H1 (cell line): Measurements from ENCODE around the gene LCLAT1. TPM values are rescaled to one million over a fixed set of nuclear protein-coding genes. Genes with fewer than 3 reads are reported as not detected.

ENCODE experiments used
- CTCF ChIA-PET: fragments of 300-600 bp; sonication (Branson Sonifier 250); formaldehyde crosslinking; loops from one replicate; lab custom pipeline; 2021; ENCODE audit not compliant: partially characterized antibody; lab: Charles Lee
- POLR2A ChIA-PET: fragments of 300-600 bp; sonication (Branson Sonifier 250); formaldehyde crosslinking; loops from one replicate; lab custom pipeline; 2021; ENCODE audit warnings: inconsistent platforms; ENCODE audit not compliant: partially characterized antibody; lab: Charles Lee
- DNase-seq, 2 experiments: peaks; one replicate each; pipeline versions ENCODE4 v3.0.0 to v3.0.0-alpha.2; 2010 to 2022; ENCODE audit warnings: low spot score in 2 of 2, low read depth in 1 of 2, mixed read lengths in 1 of 2
- FAIRE-seq: peaks from 2 replicates; lab custom pipeline; 2011; peaks lifted over from hg19 to GRCh38; lab: Jason Lieb, UNC
- H2AFZ ChIP-seq: 2 replicates; pipeline ENCODE4 v1.8.1; 2012; ENCODE audit warnings: low read length, inconsistent platforms
- H2AK5ac ChIP-seq: 2 replicates; pipeline ENCODE4 v1.6.1; 2013; ENCODE audit warnings: low read depth, low read length
- H2BK120ac ChIP-seq: replicated peaks from 2 replicates; pipeline ENCODE3; 2013; ENCODE audit warnings: low read depth, low read length, inconsistent platforms
- H2BK12ac ChIP-seq: 2 replicates; pipeline ENCODE4 v1.6.1; 2013; ENCODE audit warnings: low read depth, low read length
- H2BK15ac ChIP-seq: 2 replicates; pipeline ENCODE4 v1.6.1; 2013; ENCODE audit warnings: low read length
- H2BK20ac ChIP-seq: 2 replicates; pipeline ENCODE4 v1.6.1; 2013; ENCODE audit warnings: low read length
- H2BK5ac ChIP-seq: 2 replicates; pipeline ENCODE4 v1.6.1; 2013; ENCODE audit warnings: low read depth, low read length
- H3K14ac ChIP-seq: 2 replicates; pipeline ENCODE4 v1.6.1; 2013; ENCODE audit warnings: inconsistent platforms; ENCODE audit not compliant: insufficient read length
- H3K18ac ChIP-seq: 2 replicates; pipeline ENCODE4 v1.6.1; 2013; ENCODE audit warnings: low read length; ENCODE audit errors: extremely low read depth
- H3K23ac ChIP-seq: 2 replicates; pipeline ENCODE4 v1.6.1; 2013; ENCODE audit warnings: inconsistent platforms; ENCODE audit not compliant: insufficient read length
- H3K23me2 ChIP-seq: 2 replicates; pipeline ENCODE4 v1.6.1; 2013; ENCODE audit warnings: low read depth, low read length
- H3K27ac ChIP-seq: 2 replicates; pipeline ENCODE4 v1.6.1; 2011; ENCODE audit warnings: low read depth, low read length, inconsistent platforms
- H3K27me3 ChIP-seq, 4 experiments: replicated peaks in 1 of 4; 1 replicate in 1 of 4; 2 replicates in 3 of 4; pipeline versions ENCODE4 v1.6.1 to v1.8.1; 2011 to 2013; ENCODE audit warnings: low read length in 3 of 4, mild to moderate bottlenecking in 3 of 4, inconsistent platforms in 2 of 4, mixed read lengths in 2 of 4, moderate library complexity in 1 of 4; ENCODE audit not compliant: control insufficient read depth in 3 of 4, insufficient read depth in 3 of 4; ENCODE audit errors: extremely low read depth in 1 of 4
- H3K36me3 ChIP-seq, 4 experiments: 2 replicates each; pipeline versions ENCODE4 v1.6.1 to v1.8.1; 2011 to 2013; ENCODE audit warnings: mild to moderate bottlenecking in 4 of 4, low read length in 3 of 4, moderate library complexity in 2 of 4, control low read depth in 1 of 4, inconsistent platforms in 1 of 4; ENCODE audit not compliant: insufficient read depth in 4 of 4, control insufficient read depth in 2 of 4
- H3K4ac ChIP-seq: replicated peaks from 2 replicates; pipeline ENCODE3; 2013; ENCODE audit warnings: low read length, low read depth, mixed read lengths, inconsistent platforms; ENCODE audit not compliant: insufficient read length
- H3K4me1 ChIP-seq, 4 experiments: replicated peaks in 1 of 4; 1 replicate in 1 of 4; 2 replicates in 3 of 4; pipeline versions ENCODE4 v1.6.1 to v1.8.1; 2011 to 2013; ENCODE audit warnings: low read length in 3 of 4, inconsistent platforms in 2 of 4, mixed read lengths in 1 of 4; ENCODE audit not compliant: insufficient read depth in 4 of 4, control insufficient read depth in 3 of 4
- H3K4me2 ChIP-seq, 2 experiments: 2 replicates each; pipeline versions ENCODE4 v1.6.1 to v1.8.1; 2011 to 2013; ENCODE audit warnings: low read depth in 2 of 2, low read length in 2 of 2, control low read depth in 1 of 2, inconsistent platforms in 1 of 2, mild to moderate bottlenecking in 1 of 2; ENCODE audit not compliant: insufficient read depth in 1 of 2
- H3K4me3 ChIP-seq, 4 experiments: fragments of 200-600, 300-600 bp in 1 of 4; sonication (generic), shearing (Covaris generic), sonication (Bioruptor Twin) in 1 of 4; 2 replicates each; pipeline versions ENCODE4 v1.5.1 to v1.8.1; 2011 to 2016; ENCODE audit warnings: low read length in 4 of 4, low read depth in 3 of 4, control low read depth in 2 of 4, inconsistent platforms in 2 of 4, mild to moderate bottlenecking in 2 of 4, mixed read lengths in 1 of 4, moderate library complexity in 1 of 4; ENCODE audit not compliant: insufficient read depth in 2 of 4; ENCODE audit errors: extremely low read depth in 1 of 4
- H3K56ac ChIP-seq: replicated peaks from 2 replicates; pipeline ENCODE3; 2013; ENCODE audit warnings: low read depth, mild to moderate bottlenecking, mixed read lengths, low read length, inconsistent platforms; ENCODE audit not compliant: insufficient read length
- H3K79me1 ChIP-seq: 2 replicates; pipeline ENCODE4 v1.6.1; 2013; ENCODE audit warnings: low read depth, low read length, control low read depth
- H3K79me2 ChIP-seq, 2 experiments: 2 replicates each; pipeline versions ENCODE4 v1.6.1 to v1.8.1; 2012 to 2013; ENCODE audit warnings: low read length in 2 of 2, mild to moderate bottlenecking in 2 of 2, inconsistent platforms in 1 of 2; ENCODE audit not compliant: insufficient read depth in 2 of 2, control insufficient read depth in 1 of 2
- H3K9ac ChIP-seq, 4 experiments: replicated peaks in 1 of 4; 1 replicate in 1 of 4; 2 replicates in 3 of 4; pipeline versions ENCODE4 v1.6.1 to v1.8.1; 2011 to 2013; ENCODE audit warnings: low read depth in 3 of 4, low read length in 3 of 4, control low read depth in 2 of 4, mild to moderate bottlenecking in 2 of 4, moderate library complexity in 2 of 4, inconsistent platforms in 1 of 4; ENCODE audit errors: extremely low read depth in 1 of 4
- H3K9me3 ChIP-seq, 2 experiments: 2 replicates each; pipeline versions ENCODE4 v1.6.1 to v1.8.1; 2012 to 2013; ENCODE audit warnings: mild to moderate bottlenecking in 2 of 2, moderate library complexity in 2 of 2, control low read depth in 1 of 2, inconsistent platforms in 1 of 2, low read depth in 1 of 2, low read length in 1 of 2, mixed read lengths in 1 of 2; ENCODE audit not compliant: insufficient read depth in 2 of 2
- H4K20me1 ChIP-seq, 2 experiments: replicated peaks in 1 of 2; 2 replicates each; pipeline versions ENCODE3 to v1.8.1; 2011 to 2013; ENCODE audit warnings: inconsistent platforms in 2 of 2, low read length in 2 of 2, mild to moderate bottlenecking in 1 of 2; ENCODE audit not compliant: insufficient read depth in 2 of 2, control insufficient read depth in 1 of 2
- H4K5ac ChIP-seq: 2 replicates; pipeline ENCODE4 v1.6.1; 2013; ENCODE audit warnings: low read length, low read depth, mixed read lengths, inconsistent platforms; ENCODE audit not compliant: insufficient read length
- H4K8ac ChIP-seq: 2 replicates; pipeline ENCODE4 v1.8.0; 2013; ENCODE audit warnings: mild to moderate bottlenecking, moderate library complexity, low read length, inconsistent platforms; ENCODE audit not compliant: insufficient read depth; ENCODE audit errors: extremely low read depth
- H4K91ac ChIP-seq: replicated peaks from 2 replicates; pipeline ENCODE3; 2013; ENCODE audit warnings: low read length, mixed read lengths, inconsistent platforms; ENCODE audit not compliant: insufficient read length
- ASH2L ChIP-seq: fragments of 200-600, 300-600 bp; sonication (generic); IDR thresholded peaks from one replicate; pipeline ENCODE4 v1.7.1; 2017; ENCODE audit warnings: low read length
- CBX8 ChIP-seq: fragments of 300-800, 300-1000 bp; sonication (generic); IDR thresholded peaks from 2 replicates; pipeline ENCODE4 v1.7.1; 2016; ENCODE audit warnings: low read depth, low read length, borderline replicate concordance
- E2F6 ChIP-seq: IDR thresholded peaks from 2 replicates; pipeline ENCODE4 v1.6.1; 2012; ENCODE audit warnings: inconsistent platforms
- EZH2 ChIP-seq: fragments of 200-600 bp; sonication (generic); IDR thresholded peaks from 2 replicates; pipeline ENCODE4 v1.7.1; 2012; ENCODE audit warnings: low read depth, mild to moderate bottlenecking, moderate library complexity, low read length, inconsistent platforms; ENCODE audit not compliant: severe bottlenecking
- JUND ChIP-seq: IDR thresholded peaks from 2 replicates; pipeline ENCODE4 v1.6.1; 2011; ENCODE audit warnings: mild to moderate bottlenecking, improper control_type of control experiment, low read length
- KDM1A ChIP-seq: fragments of 200-600, 300-600 bp; sonication (generic); IDR thresholded peaks from 2 replicates; pipeline ENCODE4 v1.7.1; 2016; ENCODE audit warnings: mild to moderate bottlenecking, low read length, borderline replicate concordance
- KDM4A ChIP-seq: IDR thresholded peaks from one replicate; pipeline ENCODE4 v1.7.1; 2012; ENCODE audit warnings: low read depth, mild to moderate bottlenecking, moderate library complexity, low read length, inconsistent platforms; ENCODE audit not compliant: severe bottlenecking
- RFX5 ChIP-seq: IDR thresholded peaks from 2 replicates; pipeline ENCODE4 v1.6.1; 2011; ENCODE audit warnings: low read depth, low read length, improper control_type of control experiment, borderline replicate concordance
- SRF ChIP-seq: IDR thresholded peaks from 2 replicates; pipeline ENCODE4 v1.6.1; 2011; ENCODE audit warnings: mild to moderate bottlenecking, low read depth, low read length, moderate library complexity
- WGBS, 2 experiments: shearing (Covaris generic) in 1 of 2; methylation state at CpG; one replicate each; pipeline versions ENCODE4 v1.1.6 to v1.1.7; 2013 to 2015; ENCODE audit warnings: low lambda C conversion rate in 2 of 2, mixed read lengths in 2 of 2, inconsistent platforms in 1 of 2, low coverage in 1 of 2, missing lambda C conversion rate in 1 of 2; ENCODE audit not compliant: insufficient replicate concordance in 2 of 2, insufficient coverage in 1 of 2, insufficient read length in 1 of 2; ENCODE audit errors: extremely low coverage in 1 of 2, missing lambda C conversion rate in 1 of 2; 5-methylcytosine and 5-hydroxymethylcytosine counted together
- polyA plus RNA-seq, 7 experiments: library from polyadenylated mRNA; depleted of rRNA in 3 of 7; stranded (reverse) in 5 of 7; unstranded in 2 of 7; fragments of >200 nt in 5 of 7; fragments of 200-250 nt in 2 of 7; gene quantifications; 1 replicate in 5 of 7; 2 replicates in 1 of 7; 4 replicates in 1 of 7; pipeline versions ENCODE4 v1.2.1 to v1.2.3, GENCODE V29; 2011 to 2013; ENCODE audit warnings: missing spikeins in 2 of 7, mixed read lengths in 2 of 7
- total RNA-seq: library from RNA; stranded (reverse); fragmentation: NEBNext Ultra II Directional; extraction: Animal tissue kit (Norgen Biotek cat#: 25700); gene quantifications from 2 replicates; pipeline ENCODE4 v1.2.1, GENCODE V29; 2021

The LCLAT1 gene
- total and polyA plus RNA-seq, 2 of the 8 experiments (the other 6 are each of a cell fraction or from before 2014, with no cell fraction given), result 7.6 to 22.0 TPM

- DNase-seq (peak in 1 of 2 experiments; percentile 52), FAIRE-seq (peak; percentile 66)
- Histone ChIP-seq H2AK5ac (no peak overlapping the region), H3K27ac (no peak overlapping the region; the same call in 1 of the 2 replicates), H3K4me2 (peak overlapping the region; percentile 51 to 52; a peak in 3 of 4 replicates), H4K91ac (no peak overlapping the region), H2BK20ac (0 out of 2 replicates have a peak overlapping the region, but pooled peaks have one; percentile 62), H3K79me2 (no peaks in the 10 kb centered on the region), H4K8ac (no peak overlapping the region), H3K79me1 (no peaks in the 10 kb centered on the region), H3K18ac (peak overlapping the region; percentile 56; the same call in 1 of the 2 replicates), H3K4ac (no peak overlapping the region), H3K27me3 (peaks cover 0 to 5% (median 0%) of the 10 kb centered on the region in 4 experiments; a peak in 2 of 7 replicates), H3K56ac (no peak overlapping the region), H3K23ac (no peak overlapping the region), H3K4me1 (peaks cover 3 to 19% (median 11%) of the 10 kb centered on the region in 4 experiments), H3K14ac (no peak overlapping the region), H3K9me3 (no peaks in the 10 kb centered on the region), H2BK12ac (no peak overlapping the region; the same call in 1 of the 2 replicates), H4K20me1 (no peaks in the 10 kb centered on the region), H3K23me2 (no peaks in the 10 kb centered on the region), H2BK15ac (no peak overlapping the region), H2BK120ac (peak overlapping the region; percentile 27), H3K9ac (no peak overlapping the region), H4K5ac (no peak overlapping the region), H2AFZ (peak overlapping the region; percentile 64; the same call in 1 of the 2 replicates), H3K4me3 (peak overlapping the region in 1 of 4 experiments; percentile 30; a peak in 2 of 8 replicates), H3K36me3 (no peaks in the 10 kb centered on the region), H2BK5ac (no peak overlapping the region)
- POLR2A ChIA-PET, result interaction anchor here (0.8 to 1.6 kb wide), 2 partner anchors 12 to 25 kb away, joined by 3 to 4 read pairs; no protein-coding TSS in a partner anchor
- CTCF ChIA-PET, result interaction anchor here (0.6 to 2.0 kb wide), 4 partner anchors 26 to 983 kb away, joined by 3 to 6 read pairs (median 4); no protein-coding TSS in a partner anchor
- WGBS, 2 experiments, result 43% methylated on average over 12 of the region's 12 CpGs; no CpG with 5 or more reads in 1 of the 2 experiments
- TF ChIP-seq EZH2, result no peak
- TF ChIP-seq CBX8, result no peak
- TF ChIP-seq KDM4A, result no peak
- TF ChIP-seq E2F6, result no peak
- no peak for TF ChIP-seq SRF
- TF ChIP-seq KDM1A, result no peak
- no peak for TF ChIP-seq RFX5
- TF ChIP-seq JUND, result no peak
- TF ChIP-seq ASH2L, result peak; percentile 22
Observed at GRCh38 chr2:30404319-30405259, 42.5 kb upstream of the LCLAT1 start.
